ENCODE data around the gene SMCO4. TPM values are rescaled to one million over a fixed set of nuclear protein-coding genes. Genes with fewer than 3 reads are reported as not detected.
"Not testable (repeated sequence)": the region's sequence is repeated elsewhere in the genome, so short reads cannot be mapped to it uniquely, and the experiment has no call there.

Gene SMCO4
- 10 to 100 TPM; 15.2 to 22.4 (median 15.8) TPM for polyA plus RNA-seq (ENCODE audit: insufficient read depth in 1 of 5, insufficient read length in 5 of 5, low replicate concordance in 1 of 5)
- long read RNA-seq, donor 1, transcript SMCO4-201 (3 exons, 1,104 nt) = major isoform, 14 of 15 reads
- long read RNA-seq, donor 1, partial matches to known transcripts = 0 of 15 reads
- long read RNA-seq, donor 1, other reads (novel, unspliced or antisense) = 0 of 15 reads
- long read RNA-seq, donor 2, transcript SMCO4-201 (3 exons, 1,104 nt) = major isoform, 10 of 10 reads
- long read RNA-seq, donor 2, partial matches to known transcripts = 0 of 10 reads
- long read RNA-seq, donor 2, other reads (novel, unspliced or antisense) = 0 of 10 reads
- long read RNA-seq, donor 3, transcript SMCO4-201 (3 exons, 1,104 nt) = major isoform, 7 of 8 reads
- long read RNA-seq, donor 3, partial matches to known transcripts = 0 of 8 reads
- long read RNA-seq, donor 3, other reads (novel, unspliced or antisense) = 0 of 8 reads
- long read RNA-seq, donor 4, partial matches to known transcripts = 0 of 2 reads
- long read RNA-seq, donor 4, other reads (novel, unspliced or antisense) = 0 of 2 reads
- long read RNA-seq, donor 5, transcript SMCO4-201 (3 exons, 1,104 nt) = major isoform, 9 of 311 reads
- long read RNA-seq, donor 5, partial matches to known transcripts = 300 of 311 reads
- long read RNA-seq, donor 5, other reads (novel, unspliced or antisense) = 0 of 311 reads
- long read RNA-seq, donor 6, transcript SMCO4-201 (3 exons, 1,104 nt) = major isoform, 9 of 15 reads
- long read RNA-seq, donor 6, partial matches to known transcripts = 0 of 15 reads
- long read RNA-seq, donor 6, other reads (novel, unspliced or antisense) = 5 of 15 reads
- long read RNA-seq, donor 7, transcript SMCO4-201 (3 exons, 1,104 nt) = major isoform, 9 of 10 reads
- long read RNA-seq, donor 7, partial matches to known transcripts = 0 of 10 reads
- long read RNA-seq, donor 7, other reads (novel, unspliced or antisense) = 0 of 10 reads
- long read RNA-seq, donor 8, transcript SMCO4-201 (3 exons, 1,104 nt) = major isoform, 5 of 5 reads
- long read RNA-seq, donor 8, partial matches to known transcripts = 0 of 5 reads
- long read RNA-seq, donor 8, other reads (novel, unspliced or antisense) = 0 of 5 reads

- DNase-seq = peak; percentile 78 to 80
Measured at GRCh38 chr11:93543292-93543977, at the start of gene SMCO4. TSS of gene SMCO4 (minus strand) at chr11:93543391. CDS start at chr11:93479189, 64,202 bp downstream.

- no peak for DNase-seq
Measured at GRCh38 chr11:93591247-93591898, 48.2 kb upstream of the SMCO4 start.

- no peak for DNase-seq
Measured at GRCh38 chr11:93589347-93589746, 46.2 kb upstream of the SMCO4 start.

GRCh38 chr11:93587858-93588581 lies 44.8 kb upstream of the SMCO4 start:
- DNase-seq = no peak

- not testable (repeated sequence) for DNase-seq
Measured at GRCh38 chr11:93587425-93587824, 44.2 kb upstream of the SMCO4 start.

- no peak for DNase-seq
Measured at GRCh38 chr11:93585758-93586157, 42.6 kb upstream of the SMCO4 start.

GRCh38 chr11:93583490-93583889 lies 40.3 kb upstream of the SMCO4 start:
- no peak for DNase-seq

- DNase-seq = no peak
Measured at GRCh38 chr11:93579187-93579751, 36.1 kb upstream of the SMCO4 start.

- no peak for DNase-seq
Measured at GRCh38 chr11:93577286-93577685, 34.1 kb upstream of the SMCO4 start.

- DNase-seq = not testable (repeated sequence)
Measured at GRCh38 chr11:93576870-93577269, 33.7 kb upstream of the SMCO4 start.

- DNase-seq = no peak
Measured at GRCh38 chr11:93574638-93575220, 31.5 kb upstream of the SMCO4 start.

GRCh38 chr11:93573184-93573583 lies 30.0 kb upstream of the SMCO4 start:
- DNase-seq = no peak

GRCh38 chr11:93572621-93573020 lies 29.4 kb upstream of the SMCO4 start:
- no peak for DNase-seq

GRCh38 chr11:93572171-93572570 lies 29.0 kb upstream of the SMCO4 start:
- DNase-seq = no peak

- no peak for DNase-seq
Measured at GRCh38 chr11:93571612-93572011, 28.4 kb upstream of the SMCO4 start.

GRCh38 chr11:93570759-93571413 lies 27.7 kb upstream of the SMCO4 start:
- DNase-seq = no peak

GRCh38 chr11:93569496-93569895 lies 26.3 kb upstream of the SMCO4 start:
- DNase-seq = no peak

GRCh38 chr11:93568726-93569125 lies 25.5 kb upstream of the SMCO4 start:
- DNase-seq = no peak

GRCh38 chr11:93567401-93567895 lies 24.3 kb upstream of the SMCO4 start:
- peak; percentile 27 to 38 for DNase-seq

Data from right lung (tissue), 10 donors.